CD4-positive, CD25-positive, alpha-beta regulatory T cell (primary cell): ENCODE measurements around the gene FNDC5. TPM values are rescaled to one million over a fixed set of nuclear protein-coding genes. Genes with fewer than 3 reads are reported as not detected.

Experiments
- ATAC-seq, 2 donors: fragments of 150-1000 bp; cut with Tn5 transposase; one replicate each; pipeline ENCODE4 v1.10.0; 2021; ENCODE audit warnings: low read depth in 2 of 2, moderate number of reproducible peaks in 2 of 2, moderate library complexity in 1 of 2
- DNase-seq, 3 donors: peaks; one replicate each; pipeline versions ENCODE4 v3.0.0 to v3.0.0-alpha.2; 2012 to 2022; ENCODE audit warnings: mixed read lengths in 1 of 3
- H3K27ac ChIP-seq: one replicate; pipeline ENCODE4 v1.7.0; 2013; ENCODE audit warnings: mild to moderate bottlenecking, low read length; ENCODE audit not compliant: insufficient read depth, poor library complexity, severe bottlenecking
- H3K27me3 ChIP-seq: one replicate; pipeline ENCODE4 v1.7.0; 2013; ENCODE audit warnings: low read length; ENCODE audit not compliant: control insufficient read depth, insufficient read depth
- H3K36me3 ChIP-seq: one replicate; pipeline ENCODE4 v1.7.0; 2013; ENCODE audit warnings: mild to moderate bottlenecking, low read length, moderate library complexity; ENCODE audit not compliant: control insufficient read depth, insufficient read depth
- H3K4me1 ChIP-seq: 2 replicates; pipeline ENCODE4 v1.7.0; 2013; ENCODE audit warnings: mild to moderate bottlenecking, low read length; ENCODE audit not compliant: insufficient read depth, control insufficient read depth, poor library complexity, severe bottlenecking
- H3K4me3 ChIP-seq: one replicate; pipeline ENCODE4 v1.7.0; 2013; ENCODE audit warnings: low read depth, mild to moderate bottlenecking, low read length, moderate library complexity
- H3K9me3 ChIP-seq, 2 experiments: 1 replicate in 1 of 2; 2 replicates in 1 of 2; pipeline ENCODE4 v1.7.0; 2013; ENCODE audit warnings: low read length in 2 of 2, mild to moderate bottlenecking in 1 of 2, moderate library complexity in 1 of 2; ENCODE audit not compliant: control insufficient read depth in 2 of 2
- H3K27ac Mint-ChIP-seq, 3 donors: one replicate each; pipeline ENCODE4 v1.8.0; 2020 to 2022; ENCODE audit warnings: mild to moderate bottlenecking in 3 of 3, mixed read lengths in 3 of 3, moderate library complexity in 2 of 3
- H3K27me3 Mint-ChIP-seq: one replicate; pipeline ENCODE4 v1.8.0; 2022; ENCODE audit warnings: mild to moderate bottlenecking, mixed read lengths
- H3K36me3 Mint-ChIP-seq: one replicate; pipeline ENCODE4 v1.8.0; 2020; ENCODE audit warnings: mixed read lengths
- H3K4me1 Mint-ChIP-seq, 4 donors: one replicate each; pipeline ENCODE4 v1.8.0; 2020 to 2022; ENCODE audit warnings: mixed read lengths in 4 of 4, mild to moderate bottlenecking in 1 of 4
- H3K4me3 Mint-ChIP-seq, 4 donors: one replicate each; pipeline ENCODE4 v1.8.0; 2020 to 2022; ENCODE audit warnings: mild to moderate bottlenecking in 4 of 4, mixed read lengths in 4 of 4, moderate library complexity in 3 of 4
- H3K9me3 Mint-ChIP-seq, 7 donors: one replicate each; pipeline ENCODE4 v1.8.0; 2020 to 2022; ENCODE audit warnings: mixed read lengths in 7 of 7, mild to moderate bottlenecking in 3 of 7, moderate library complexity in 2 of 7
- polyA plus RNA-seq, 4 donors: library from polyadenylated mRNA; unstranded; fragments of 300-500 nt; fragmentation: Illumina TruSeq; gene quantifications; one replicate each; pipeline ENCODE4 v1.2.3, GENCODE V29; 2021
- total RNA-seq: library from RNA; stranded (reverse); gene quantifications from one replicate; pipeline ENCODE4 v1.2.3, GENCODE V29; 2022

Gene FNDC5
- total and polyA plus RNA-seq, 5 donors from 2014 or later, result not detected

GRCh38 chr1:32884726-32885125 lies 14.0 kb upstream of the FNDC5 start:
- peaks cover 0 to 7% (median under 1%) of the 10 kb centered on the region in 4 donors for H3K4me1 Mint-ChIP-seq
- peaks cover 0 to 2% (median 0%) of the 10 kb centered on the region in 7 donors for H3K9me3 Mint-ChIP-seq
- H3K27me3 ChIP-seq, result peaks cover 7% of the 10 kb centered on the region
- no peak for ATAC-seq
- no peaks in the 10 kb centered on the region for H3K36me3 ChIP-seq
- no peak for DNase-seq
- H3K9me3 ChIP-seq, result no peaks in the 10 kb centered on the region
- no peaks in the 10 kb centered on the region for H3K36me3 Mint-ChIP-seq
- no peak overlapping the region for H3K4me3 Mint-ChIP-seq
- H3K4me3 ChIP-seq, result no peak overlapping the region
- peaks cover 69% of the 10 kb centered on the region for H3K27me3 Mint-ChIP-seq
- no peak overlapping the region for H3K27ac ChIP-seq
- no peaks in the 10 kb centered on the region for H3K4me1 ChIP-seq
- no peak overlapping the region for H3K27ac Mint-ChIP-seq

DNA sequence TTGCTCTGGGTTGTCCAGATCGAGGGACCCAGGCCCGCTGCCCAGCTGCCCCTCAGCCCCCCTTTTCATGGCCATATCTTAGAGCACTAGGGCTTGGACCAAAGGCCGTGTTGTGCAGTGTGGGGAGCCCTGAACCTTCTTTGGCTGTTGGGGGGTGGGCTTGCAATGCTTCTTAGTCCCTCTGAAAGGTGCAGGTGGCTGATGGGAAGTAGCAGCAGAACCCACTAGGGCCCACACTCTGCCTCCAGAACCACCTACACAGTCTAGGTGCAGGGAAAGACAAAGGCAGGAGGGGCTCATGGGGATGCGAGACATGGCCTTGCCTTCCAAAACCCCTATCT lies 13.3 kb upstream of the FNDC5 start:
- Mint-ChIP-seq H3K27ac (no peak overlapping the region), H3K27me3 (peaks cover 62% of the 10 kb centered on the region), H3K4me1 (peaks cover 0 to 7% (median under 1%) of the 10 kb centered on the region in 4 donors), H3K36me3 (no peaks in the 10 kb centered on the region), H3K4me3 (no peak overlapping the region), H3K9me3 (peaks cover 0 to 2% (median 0%) of the 10 kb centered on the region in 7 donors)
- H3K9me3 ChIP-seq, result no peaks in the 10 kb centered on the region
- H3K27ac ChIP-seq, result no peak overlapping the region
- DNase-seq, result no peak
- peaks cover 7% of the 10 kb centered on the region for H3K27me3 ChIP-seq
- no peaks in the 10 kb centered on the region for H3K4me1 ChIP-seq
- H3K36me3 ChIP-seq, result no peaks in the 10 kb centered on the region
- ATAC-seq, result no peak
- no peak overlapping the region for H3K4me3 ChIP-seq

DNA sequence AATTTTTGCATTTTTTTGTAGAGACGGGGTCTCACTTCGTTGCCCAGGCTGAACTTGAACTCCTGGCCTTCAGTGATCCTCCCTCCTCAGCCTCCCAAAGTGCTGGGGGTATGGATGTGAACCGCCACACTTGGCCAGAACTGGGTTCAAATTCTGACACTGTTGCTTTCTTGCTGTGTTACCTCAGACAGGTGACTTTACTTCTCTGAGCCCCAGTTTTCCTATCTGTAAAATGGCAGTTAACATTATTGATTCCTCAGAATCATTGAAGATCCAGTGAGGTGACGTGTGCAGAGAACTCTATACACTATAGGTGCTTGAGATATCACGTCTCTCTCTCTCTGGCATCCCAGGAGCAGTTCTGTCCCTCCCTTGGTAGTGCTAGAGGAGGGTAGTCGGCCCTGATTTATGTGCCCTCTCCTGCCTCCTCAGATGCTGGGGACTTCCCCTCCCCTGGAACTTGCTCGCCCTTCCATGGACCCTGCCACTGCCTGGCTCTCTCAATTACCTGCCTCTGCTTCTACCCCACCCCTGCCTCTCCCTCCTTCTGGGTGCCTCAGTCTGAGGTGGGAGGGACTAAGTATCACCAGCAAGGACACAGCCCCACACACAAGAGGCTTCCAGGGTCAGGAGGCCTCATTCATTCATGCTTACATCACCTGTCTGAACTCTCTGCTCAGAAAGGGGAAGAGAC lies 12.8 kb upstream of the FNDC5 start:
- peaks cover 7% of the 10 kb centered on the region for H3K27me3 ChIP-seq
- peaks cover 62% of the 10 kb centered on the region for H3K27me3 Mint-ChIP-seq

DNA sequence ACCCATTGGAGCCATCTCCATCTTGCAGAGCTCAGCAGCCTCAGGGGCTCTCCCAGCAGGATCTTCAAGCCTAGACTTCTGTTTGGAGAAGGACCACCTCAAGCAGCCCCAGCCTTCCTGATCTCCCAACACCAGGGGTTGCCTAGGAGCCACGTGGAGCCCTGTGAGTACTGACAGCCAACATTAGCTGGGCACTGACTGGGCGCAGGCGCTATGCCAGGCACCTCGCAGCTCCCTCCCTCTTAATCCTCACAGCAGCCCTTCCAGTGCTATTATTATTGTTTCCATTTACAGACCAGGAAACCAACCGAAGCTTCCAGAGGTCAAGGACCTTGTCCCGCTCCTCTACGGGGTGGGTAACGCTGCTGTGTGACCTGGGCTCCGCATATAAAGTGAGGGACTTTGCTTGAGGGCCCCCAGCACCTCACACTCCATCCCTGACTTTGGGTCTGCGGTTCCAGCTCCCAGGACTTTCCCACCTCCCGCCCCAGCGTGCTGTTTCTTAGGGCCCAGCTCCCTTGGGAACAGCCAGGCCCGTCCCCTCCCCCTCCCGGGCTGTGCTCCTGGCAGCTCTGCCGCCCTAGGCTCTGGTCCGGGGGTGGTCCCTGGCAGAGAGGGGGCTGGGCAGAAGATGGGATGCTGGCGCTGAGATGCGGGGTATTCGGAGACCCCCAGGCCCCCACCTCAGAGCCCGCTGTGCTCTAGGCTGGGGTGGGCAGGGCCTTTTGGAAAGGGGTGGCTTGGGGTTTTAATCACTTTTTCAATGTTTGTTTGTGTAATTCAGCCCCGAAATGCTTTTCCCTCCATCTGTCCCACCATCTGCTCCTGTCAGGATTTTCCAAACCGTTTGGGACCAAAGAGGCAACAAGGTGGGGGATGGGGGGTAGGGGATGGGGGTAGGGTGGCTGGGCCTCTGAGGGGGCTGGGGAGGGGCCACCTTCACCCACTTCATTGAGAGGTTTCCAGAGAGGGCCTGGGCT lies 11.4 kb upstream of the FNDC5 start:
- Histone ChIP-seq H3K27me3 (peaks cover 2% of the 10 kb centered on the region), H3K36me3 (no peaks in the 10 kb centered on the region), H3K4me1 (no peaks in the 10 kb centered on the region), H3K4me3 (no peak overlapping the region), H3K27ac (no peak overlapping the region), H3K9me3 (no peaks in the 10 kb centered on the region)
- H3K36me3 Mint-ChIP-seq, result no peaks in the 10 kb centered on the region
- ATAC-seq (no peak), DNase-seq (no peak)
- H3K4me1 Mint-ChIP-seq, result peaks cover 0 to 9% (median under 1%) of the 10 kb centered on the region in 4 donors
- H3K27me3 Mint-ChIP-seq, result peaks cover 56% of the 10 kb centered on the region
- no peak overlapping the region for H3K4me3 Mint-ChIP-seq
- no peak overlapping the region for H3K27ac Mint-ChIP-seq
- H3K9me3 Mint-ChIP-seq, result peaks cover 0 to 2% (median 0%) of the 10 kb centered on the region in 7 donors

More for the DNA sequence above, 12.8 kb upstream of the FNDC5 start:
- no peak overlapping the region for H3K27ac ChIP-seq
- Mint-ChIP-seq H3K4me3 (no peak overlapping the region), H3K9me3 (peaks cover 0 to 2% (median 0%) of the 10 kb centered on the region in 7 donors), H3K36me3 (no peaks in the 10 kb centered on the region), H3K27ac (no peak overlapping the region), H3K4me1 (peaks cover 0 to 7% (median under 1%) of the 10 kb centered on the region in 4 donors)
- H3K4me1 ChIP-seq, result no peaks in the 10 kb centered on the region
- H3K4me3 ChIP-seq, result no peak overlapping the region
- H3K9me3 ChIP-seq, result no peaks in the 10 kb centered on the region
- no peak for DNase-seq
- no peaks in the 10 kb centered on the region for H3K36me3 ChIP-seq
- ATAC-seq, result no peak

DNA sequence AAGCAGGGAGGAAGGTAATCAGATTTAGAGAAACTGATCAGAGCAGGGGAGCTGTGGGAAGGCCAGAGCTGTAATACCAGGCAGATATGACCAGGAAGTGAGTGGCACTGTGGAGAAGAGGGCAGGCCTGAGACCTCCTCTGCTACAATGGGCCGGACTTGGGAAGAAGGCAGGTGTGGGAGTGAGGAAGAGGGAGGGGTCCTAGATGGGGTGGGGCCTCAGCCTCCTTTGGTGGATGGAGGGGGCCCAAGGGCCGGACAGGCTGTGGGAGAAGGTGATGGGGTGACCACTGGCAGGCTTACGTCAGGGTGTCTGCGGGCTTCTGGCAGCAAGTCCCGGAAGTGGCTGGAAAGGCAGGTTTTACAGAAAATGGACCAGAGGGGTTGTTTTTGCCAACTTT lies 10.6 kb upstream of the FNDC5 start:
- Histone ChIP-seq H3K27ac (no peak overlapping the region), H3K9me3 (no peaks in the 10 kb centered on the region), H3K27me3 (no peaks in the 10 kb centered on the region), H3K4me1 (no peaks in the 10 kb centered on the region), H3K4me3 (no peak overlapping the region), H3K36me3 (no peaks in the 10 kb centered on the region)
- H3K4me1 Mint-ChIP-seq, result peaks cover 0 to 14% (median under 1%) of the 10 kb centered on the region in 4 donors
- no peaks in the 10 kb centered on the region for H3K36me3 Mint-ChIP-seq
- H3K9me3 Mint-ChIP-seq, result peaks cover 0 to 2% (median 0%) of the 10 kb centered on the region in 7 donors
- H3K4me3 Mint-ChIP-seq, result no peak overlapping the region
- H3K27ac Mint-ChIP-seq, result no peak overlapping the region
- DNase-seq (no peak), ATAC-seq (no peak)
- H3K27me3 Mint-ChIP-seq, result peaks cover 56% of the 10 kb centered on the region

DNA sequence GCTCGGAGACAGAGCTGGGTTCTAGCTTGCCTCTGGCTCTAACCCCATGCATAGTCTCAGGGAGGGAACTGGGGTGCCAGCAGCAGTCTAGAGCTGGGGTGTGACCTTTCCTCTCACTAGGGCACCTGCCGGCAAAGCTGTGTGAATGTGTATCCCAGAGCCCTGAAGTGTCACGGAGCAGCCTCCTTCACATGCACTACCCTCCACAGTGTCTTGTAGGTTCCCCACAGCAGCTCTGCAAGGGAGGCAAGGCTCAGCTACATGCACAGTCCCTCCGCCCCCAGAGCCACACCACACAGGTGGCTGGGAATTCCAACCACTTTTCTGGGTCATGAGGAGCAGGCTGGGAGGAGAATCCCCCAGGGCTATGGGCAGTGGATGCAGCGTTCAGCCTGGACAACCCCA lies 7.9 kb upstream of the FNDC5 start:
- no peaks in the 10 kb centered on the region for H3K9me3 ChIP-seq
- no peak for DNase-seq
- Mint-ChIP-seq H3K36me3 (no peaks in the 10 kb centered on the region), H3K27ac (no peak overlapping the region), H3K9me3 (no peaks in the 10 kb centered on the region), H3K27me3 (peaks cover 53% of the 10 kb centered on the region), H3K4me1 (peaks cover 0 to 10% (median 0%) of the 10 kb centered on the region in 4 donors), H3K4me3 (no peak overlapping the region)
- H3K36me3 ChIP-seq, result no peaks in the 10 kb centered on the region
- H3K27me3 ChIP-seq, result peaks cover 9% of the 10 kb centered on the region
- ATAC-seq, result no peak
- H3K4me3 ChIP-seq, result no peak overlapping the region
- H3K4me1 ChIP-seq, result no peaks in the 10 kb centered on the region
- H3K27ac ChIP-seq, result no peak overlapping the region

DNA sequence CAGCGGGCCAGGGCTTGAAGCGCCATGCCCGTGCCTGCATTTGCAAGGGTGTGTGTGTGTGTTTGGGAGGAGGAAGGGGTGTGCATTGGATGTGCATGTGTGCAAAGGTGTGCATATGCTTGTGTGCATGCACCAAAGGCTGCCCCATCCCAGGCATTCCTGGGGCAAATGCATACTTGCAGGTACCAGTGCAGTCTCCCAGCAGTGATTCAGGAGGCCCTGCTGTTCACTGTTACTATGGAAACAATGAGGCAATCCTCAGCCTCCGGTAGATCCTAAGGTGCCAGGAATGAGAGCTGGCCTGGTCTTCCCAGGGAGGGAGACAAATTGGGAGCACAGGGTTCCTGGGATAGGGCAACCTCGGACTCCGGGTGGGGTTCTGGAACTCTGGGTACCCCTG lies 7.5 kb upstream of the FNDC5 start:
- Mint-ChIP-seq H3K27ac (no peak overlapping the region), H3K27me3 (peaks cover 48% of the 10 kb centered on the region), H3K4me1 (peaks cover 0 to 10% (median 0%) of the 10 kb centered on the region in 4 donors), H3K36me3 (no peaks in the 10 kb centered on the region), H3K9me3 (no peaks in the 10 kb centered on the region), H3K4me3 (no peak overlapping the region)
- no peak for ATAC-seq
- peaks cover 9% of the 10 kb centered on the region for H3K27me3 ChIP-seq
- no peak overlapping the region for H3K4me3 ChIP-seq
- no peaks in the 10 kb centered on the region for H3K9me3 ChIP-seq
- no peak overlapping the region for H3K27ac ChIP-seq
- no peaks in the 10 kb centered on the region for H3K4me1 ChIP-seq
- no peak for DNase-seq
- no peaks in the 10 kb centered on the region for H3K36me3 ChIP-seq
